Keratinocyte (primary cell): ENCODE measurements around the gene IQCK. TPM values are rescaled to one million over a fixed set of nuclear protein-coding genes. Genes with fewer than 3 reads are reported as not detected.

Source experiments
- DNase-seq: peaks from one replicate; pipeline ENCODE4 v3.0.0-alpha.2; 2011; ENCODE audit warnings: low read depth, missing footprints, low spot score
- FAIRE-seq: peaks from 2 replicates; lab custom pipeline; 2011; peaks lifted over from hg19 to GRCh38; lab: Jason Lieb, UNC
- H2AFZ ChIP-seq: 2 replicates; pipeline ENCODE4 v1.6.0; 2012; ENCODE audit warnings: low read length, control low read depth, inconsistent platforms; ENCODE audit not compliant: control insufficient read depth
- H3K27ac ChIP-seq: 2 replicates; pipeline ENCODE4 v1.5.1; 2011; ENCODE audit warnings: low read length; ENCODE audit not compliant: control insufficient read depth, insufficient read depth
- H3K27me3 ChIP-seq: 3 replicates; pipeline ENCODE4 v1.6.0; 2011; ENCODE audit warnings: low read length; ENCODE audit not compliant: control insufficient read depth, insufficient read depth; ENCODE audit errors: extremely low read depth
- H3K36me3 ChIP-seq, 2 experiments: 2 replicates in 1 of 2; 3 replicates in 1 of 2; pipeline ENCODE4 v1.5.1; 2011; ENCODE audit warnings: low read length in 2 of 2, mild to moderate bottlenecking in 1 of 2; ENCODE audit not compliant: control insufficient read depth in 2 of 2, insufficient read depth in 2 of 2; ENCODE audit errors: extremely low read depth in 1 of 2
- H3K4me1 ChIP-seq: 3 replicates; pipeline ENCODE4 v1.5.1; 2011; ENCODE audit warnings: low read length; ENCODE audit not compliant: control insufficient read depth, insufficient read depth; ENCODE audit errors: extremely low read depth
- H3K4me2 ChIP-seq: 3 replicates; pipeline ENCODE4 v1.6.0; 2011; ENCODE audit warnings: low read depth, low read length; ENCODE audit not compliant: control insufficient read depth, insufficient read depth; ENCODE audit errors: extremely low read depth
- H3K4me3 ChIP-seq, 3 experiments: fragments of 200-600 bp in 1 of 3; sonication (generic) in 1 of 3; 2 replicates in 2 of 3; 3 replicates in 1 of 3; pipeline ENCODE4 v1.5.1; 2011 to 2016; ENCODE audit warnings: low read length in 3 of 3, mild to moderate bottlenecking in 3 of 3, control low read depth in 2 of 3, inconsistent platforms in 1 of 3, low read depth in 1 of 3, mixed read lengths in 1 of 3, mixed run types in 1 of 3, moderate library complexity in 1 of 3; ENCODE audit not compliant: control insufficient read depth in 2 of 3, insufficient read depth in 2 of 3; ENCODE audit errors: extremely low read depth in 1 of 3
- H3K79me2 ChIP-seq: 2 replicates; pipeline ENCODE4 v1.6.0; 2012; ENCODE audit warnings: low read length; ENCODE audit not compliant: control insufficient read depth, insufficient read depth
- H3K9ac ChIP-seq: 3 replicates; pipeline ENCODE4 v1.6.0; 2011; ENCODE audit warnings: low read length; ENCODE audit not compliant: control insufficient read depth, insufficient read depth; ENCODE audit errors: extremely low read depth
- H3K9me1 ChIP-seq: 3 replicates; pipeline ENCODE4 v1.6.0; 2011; ENCODE audit warnings: low read length; ENCODE audit not compliant: control insufficient read depth, insufficient read depth; ENCODE audit errors: extremely low read depth
- H3K9me3 ChIP-seq: 2 replicates; pipeline ENCODE4 v1.5.1; 2012; ENCODE audit warnings: low read depth, low read length; ENCODE audit not compliant: control insufficient read depth
- H4K20me1 ChIP-seq: 3 replicates; pipeline ENCODE4 v1.6.0; 2011; ENCODE audit warnings: low read length; ENCODE audit not compliant: control insufficient read depth, insufficient read depth; ENCODE audit errors: extremely low read depth
- CTCF ChIP-seq, 3 experiments: IDR thresholded peaks in 1 of 3; conservative IDR thresholded peaks in 1 of 3; optimal IDR thresholded peaks in 1 of 3; 2 replicates in 2 of 3; 3 replicates in 1 of 3; pipeline versions ENCODE3 to v1.5.1; 2011; ENCODE audit warnings: low read length in 3 of 3, mild to moderate bottlenecking in 3 of 3, moderate library complexity in 2 of 3, control low read depth in 1 of 3, inconsistent platforms in 1 of 3; ENCODE audit not compliant: insufficient read depth in 2 of 3; ENCODE audit errors: extremely low read depth in 1 of 3
- EZH2 ChIP-seq: IDR thresholded peaks from one replicate; pipeline ENCODE4 v1.6.1; 2012; ENCODE audit warnings: inconsistent platforms, mild to moderate bottlenecking, low read length, moderate library complexity
- dilution Hi-C: fragments of 300-500 bp; cut with MboI; formaldehyde crosslinking; loops from one replicate; pipeline ENCODE4 v1.7.0; 2020; ENCODE audit warnings: low sequenced_read_pairs; ENCODE audit not compliant: extremely low pct_ligation_motif_present
- polyA plus RNA-seq, 5 experiments: library from polyadenylated mRNA; depleted of rRNA in 3 of 5; stranded (reverse) in 3 of 5; stranded (forward) in 1 of 5; unstranded in 1 of 5; fragments of >200 nt; gene quantifications; 1 replicate in 1 of 5; 2 replicates in 3 of 5; 3 replicates in 1 of 5; pipeline versions ENCODE4 v1.2.1 to v1.2.3, GENCODE V29; 2011 to 2012; ENCODE audit warnings: missing spikeins in 2 of 5, low read depth in 1 of 5, low replicate concordance in 1 of 5

IQCK gene
- polyA plus RNA-seq, 1 donor (not counting 4 experiments of a cell fraction or from before 2014, with no cell fraction given) = 9.7 TPM

GRCh38 chr16:19780321-19780720 is 62.2 kb downstream of the IQCK start:
- Histone ChIP-seq H3K9me1 (no peaks in the 10 kb centered on the region), H3K79me2 (no peaks in the 10 kb centered on the region), H3K36me3 (no peaks in the 10 kb centered on the region), H3K4me3 (no peak overlapping the region), H3K4me2 (no peak overlapping the region), H2AFZ (no peak overlapping the region), H3K9ac (no peak overlapping the region), H4K20me1 (no peaks in the 10 kb centered on the region), H3K4me1 (no peaks in the 10 kb centered on the region), H3K9me3 (no peaks in the 10 kb centered on the region), H3K27ac (no peak overlapping the region), H3K27me3 (no peaks in the 10 kb centered on the region)
- no peak for TF ChIP-seq CTCF (optimal IDR thresholded peaks at IDR 0.05 in 1 of 3, IDR thresholded peaks at IDR 0.05 in 1 of 3, conservative IDR thresholded peaks at IDR 0.05 in 1 of 3; ENCODE audit: extremely low read depth in 1 of 3, insufficient read depth in 2 of 3, low read length in 3 of 3)
- TF ChIP-seq EZH2 = no peak
- no peak for DNase-seq
- dilution Hi-C loops = no loop called here
- FAIRE-seq = no peak

- no peak overlapping the region for H3K4me3 ChIP-seq
- FAIRE-seq (no peak), DNase-seq (no peak)
- no peaks in the 10 kb centered on the region for H4K20me1 ChIP-seq
- H3K4me2 ChIP-seq = no peak overlapping the region
- no peaks in the 10 kb centered on the region for H3K79me2 ChIP-seq
- no peaks in the 10 kb centered on the region for H3K4me1 ChIP-seq
- TF ChIP-seq EZH2 (no peak), CTCF (optimal IDR thresholded peaks at IDR 0.05 in 1 of 3, IDR thresholded peaks at IDR 0.05 in 1 of 3, conservative IDR thresholded peaks at IDR 0.05 in 1 of 3; ENCODE audit: extremely low read depth in 1 of 3, insufficient read depth in 2 of 3, low read length in 3 of 3) (no peak)
- no peak overlapping the region for H3K9ac ChIP-seq
- H3K36me3 ChIP-seq = no peaks in the 10 kb centered on the region
- dilution Hi-C loops = no loop called here
- no peak overlapping the region for H3K27ac ChIP-seq
- no peaks in the 10 kb centered on the region for H3K9me3 ChIP-seq
- H3K27me3 ChIP-seq = no peaks in the 10 kb centered on the region
- H2AFZ ChIP-seq = no peak overlapping the region
- no peaks in the 10 kb centered on the region for H3K9me1 ChIP-seq
Measured at GRCh38 chr16:19781226-19781625, 63.2 kb downstream of the IQCK start.
